ENCODE measurements around the gene LYPD6B. TPM values are rescaled to one million over a fixed set of nuclear protein-coding genes. Genes with fewer than 3 reads are reported as not detected.

LYPD6B gene
- total and polyA plus RNA-seq, 10 of the 15 experiments (the other 5 are each of a cell fraction or from before 2014, with no cell fraction given), result 1.0 to 6.6 (median 4.0) TPM

DNA sequence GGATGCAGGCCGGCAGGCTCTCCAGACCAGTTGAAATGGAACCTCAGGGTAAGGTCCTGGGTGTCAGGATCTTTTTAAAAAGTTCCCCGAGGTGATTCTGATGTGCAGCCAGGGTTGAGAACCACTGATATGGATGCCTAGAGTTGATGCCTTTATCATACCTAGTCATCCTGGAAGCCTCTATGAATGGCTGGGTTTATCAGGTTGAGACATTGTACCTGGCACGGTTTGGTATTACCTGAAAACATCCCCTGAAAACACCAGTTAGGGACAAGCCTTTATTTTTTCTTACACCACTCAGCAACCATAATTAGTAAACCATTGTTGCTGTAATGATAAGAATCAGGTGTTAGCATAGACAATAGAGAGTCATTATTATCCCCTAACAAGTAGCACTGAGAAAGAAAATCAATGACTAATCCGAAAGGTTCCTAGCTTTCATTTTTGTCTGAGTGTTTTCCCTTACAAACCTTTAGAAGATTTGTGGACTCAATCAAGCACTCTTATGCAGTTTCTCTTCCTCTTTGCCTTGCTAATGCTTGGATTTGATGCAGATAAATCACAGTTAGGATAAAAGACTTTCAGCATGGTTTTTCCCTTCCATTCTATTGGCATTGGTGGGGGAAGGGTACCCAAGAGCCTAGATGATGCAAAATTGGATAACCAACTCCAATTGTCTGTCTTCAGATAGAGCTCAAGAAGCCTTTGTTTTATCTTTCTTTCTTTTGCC is 175.4 kb downstream of the LYPD6B start:
- CTCF ChIA-PET, result no interaction called here
- no TSS peak for BruUV-seq (replicated peaks)
- no peak overlapping the region for H3K27ac ChIP-seq (ENCODE audit: control insufficient read depth, insufficient read depth)

More for the DNA sequence above, 175.4 kb downstream of the LYPD6B start:
- no peak for DNase-seq (ENCODE audit: low read depth, low spot score)
- no peaks in the 10 kb centered on the region for H4K20me1 ChIP-seq (ENCODE audit: control insufficient read depth, insufficient read depth)
- peak; percentile 56 for ATAC-seq
- FAIRE-seq, result no peak
- peak; percentile 85 for TF ChIP-seq MTA2 (IDR thresholded peaks at IDR 0.05; ENCODE audit: low read depth)
- TF ChIP-seq ZNF24 (IDR thresholded peaks at IDR 0.05), result 0 out of 2 replicates have a peak, but pooled peaks have one; percentile 24
- TF ChIP-seq BHLHE40 (IDR thresholded peaks at IDR 0.05; ENCODE audit: borderline replicate concordance in 1 of 2, low read depth in 2 of 2, low read length in 1 of 2), result peak in 1 of 2 experiments; percentile 9; a peak in 1 of 4 replicates
- TF ChIP-seq NRF1 (conservative IDR thresholded peaks at IDR 0.05; ENCODE audit: low read depth, low read length), result no peak
- TF ChIP-seq CTCF (IDR thresholded peaks at IDR 0.05 in 2 of 3, conservative IDR thresholded peaks at IDR 0.05 in 1 of 3; ENCODE audit: control insufficient read depth in 2 of 3, extremely low read depth in 1 of 3, insufficient read depth in 1 of 3, low read depth in 3 of 3, low read length in 3 of 3), result no peak
- TF ChIP-seq IKZF2 (IDR thresholded peaks at IDR 0.05), result peak; percentile 43 to 49; a peak in 3 of 4 replicates
- peak; percentile 52; the same call in 1 of the 2 replicates for TF ChIP-seq SPI1 (IDR thresholded peaks at IDR 0.05; ENCODE audit: borderline replicate concordance, insufficient read depth, low read depth, low read length)
- ChIA-PET RAD21 (ENCODE audit: unreplicated experiment) (no interaction called here), POLR2A (no interaction called here), SMC1A (ENCODE audit: uncharacterized antibody, unreplicated experiment) (no interaction called here)
- in situ Hi-C loops (cut with MboI), result no loop called here
- H3K9me3 ChIP-seq (replicated peaks; ENCODE audit: control insufficient read depth, insufficient read depth, low read length), result no peaks in the 10 kb centered on the region
- H3K79me2 ChIP-seq (ENCODE audit: control insufficient read depth, insufficient read depth, low read length), result no peaks in the 10 kb centered on the region
- H3K4me2 ChIP-seq (ENCODE audit: control insufficient read depth, insufficient read depth), result no peak overlapping the region
- no peak overlapping the region for H3K9ac ChIP-seq (ENCODE audit: control insufficient read depth, insufficient read depth, low read length)
- intact Hi-C loops (cut with micrococcal nuclease; ENCODE audit: unreplicated experiment), result no loop called here
- 98% methylated on average over 4 of the region's 4 CpGs for WGBS (ENCODE audit: insufficient coverage, insufficient replicate concordance, low lambda C conversion rate, missing lambda C conversion rate)
- no peak overlapping the region for H2AFZ ChIP-seq (ENCODE audit: control insufficient read depth, low read depth, low read length)
- H3K36me3 ChIP-seq (ENCODE audit: control insufficient read depth in 2 of 2, insufficient read depth in 2 of 2, low read length in 1 of 2), result no peaks in the 10 kb centered on the region
- H3K4me3 ChIP-seq, result no peak overlapping the region
- no peaks in the 10 kb centered on the region for H3K4me1 ChIP-seq (ENCODE audit: control insufficient read depth, insufficient read depth, low read length)
- no peaks in the 10 kb centered on the region for H3K27me3 ChIP-seq (replicated peaks in 1 of 2; ENCODE audit: control insufficient read depth in 2 of 2, insufficient read depth in 2 of 2, low read length in 1 of 2)
